ENCODE measurements around the gene ZSWIM5. TPM values are rescaled to one million over a fixed set of nuclear protein-coding genes. Genes with fewer than 3 reads are reported as not detected.

The ZSWIM5 gene
- total and polyA plus RNA-seq, 9 of the 15 experiments (the other 6 are each of a cell fraction or from before 2014, with no cell fraction given), result under 0.01 to 0.07 (median 0.03) TPM; not detected in 3

GRCh38 chr1:45012639-45013278 lies 193.6 kb downstream of the ZSWIM5 start (continued):
- TF ChIP-seq, protein P1, sequence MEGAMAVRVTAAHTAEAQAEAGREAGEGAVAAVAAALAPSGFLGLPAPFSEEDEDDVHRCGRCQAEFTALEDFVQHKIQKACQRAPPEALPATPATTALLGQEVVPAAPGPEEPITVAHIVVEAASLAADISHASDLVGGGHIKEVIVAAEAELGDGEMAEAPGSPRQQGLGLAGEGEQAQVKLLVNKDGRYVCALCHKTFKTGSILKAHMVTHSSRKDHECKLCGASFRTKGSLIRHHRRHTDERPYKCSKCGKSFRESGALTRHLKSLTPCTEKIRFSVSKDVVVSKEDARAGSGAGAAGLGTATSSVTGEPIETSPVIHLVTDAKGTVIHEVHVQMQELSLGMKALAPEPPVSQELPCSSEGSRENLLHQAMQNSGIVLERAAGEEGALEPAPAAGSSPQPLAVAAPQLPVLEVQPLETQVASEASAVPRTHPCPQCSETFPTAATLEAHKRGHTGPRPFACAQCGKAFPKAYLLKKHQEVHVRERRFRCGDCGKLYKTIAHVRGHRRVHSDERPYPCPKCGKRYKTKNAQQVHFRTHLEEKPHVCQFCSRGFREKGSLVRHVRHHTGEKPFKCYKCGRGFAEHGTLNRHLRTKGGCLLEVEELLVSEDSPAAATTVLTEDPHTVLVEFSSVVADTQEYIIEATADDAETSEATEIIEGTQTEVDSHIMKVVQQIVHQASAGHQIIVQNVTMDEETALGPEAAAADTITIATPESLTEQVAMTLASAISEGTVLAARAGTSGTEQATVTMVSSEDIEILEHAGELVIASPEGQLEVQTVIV (CRISPR knock-in tag; IDR thresholded peaks at IDR 0.05; ENCODE audit: borderline replicate concordance), result no peak
- TF ChIP-seq, protein P2, sequence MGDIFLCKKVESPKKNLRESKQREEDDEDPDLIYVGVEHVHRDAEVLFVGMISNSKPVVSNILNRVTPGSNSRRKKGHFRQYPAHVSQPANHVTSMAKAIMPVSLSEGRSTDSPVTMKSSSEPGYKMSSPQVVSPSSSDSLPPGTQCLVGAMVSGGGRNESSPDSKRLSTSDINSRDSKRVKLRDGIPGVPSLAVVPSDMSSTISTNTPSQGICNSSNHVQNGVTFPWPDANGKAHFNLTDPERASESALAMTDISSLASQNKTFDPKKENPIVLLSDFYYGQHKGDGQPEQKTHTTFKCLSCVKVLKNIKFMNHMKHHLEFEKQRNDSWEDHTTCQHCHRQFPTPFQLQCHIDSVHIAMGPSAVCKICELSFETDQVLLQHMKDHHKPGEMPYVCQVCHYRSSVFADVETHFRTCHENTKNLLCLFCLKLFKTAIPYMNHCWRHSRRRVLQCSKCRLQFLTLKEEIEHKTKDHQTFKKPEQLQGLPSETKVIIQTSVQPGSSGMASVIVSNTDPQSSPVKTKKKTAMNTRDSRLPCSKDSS (IDR thresholded peaks at IDR 0.05; ENCODE audit: low read depth, partially characterized antibody), result no peak
- peak; percentile 12 for TF ChIP-seq ZNF431 (CRISPR knock-in tag; IDR thresholded peaks at IDR 0.05)
- peak; percentile 78 for TF ChIP-seq ZNF24 (IDR thresholded peaks at IDR 0.05)
- peak; percentile 88 for TF ChIP-seq PKNOX1 (IDR thresholded peaks at IDR 0.05)
- 0 out of 2 replicates have a peak, but pooled peaks have one; percentile 52 for TF ChIP-seq ZBTB7A (IDR thresholded peaks at IDR 0.05; ENCODE audit: borderline replicate concordance, control insufficient read depth, low read depth, low read length)
- no peak for TF ChIP-seq ZNF121 (CRISPR knock-in tag; conservative IDR thresholded peaks at IDR 0.05)
- no peak for TF ChIP-seq MAFG (tag; conservative IDR thresholded peaks at IDR 0.05)
- peak; percentile 69 for TF ChIP-seq SAP30 (IDR thresholded peaks at IDR 0.05; ENCODE audit: borderline replicate concordance, insufficient read depth, low read depth, low read length, poor library complexity, severe bottlenecking)
- peak; percentile 70 for TF ChIP-seq MTA3 (IDR thresholded peaks at IDR 0.05; ENCODE audit: borderline replicate concordance)
- peak; percentile 90 for TF ChIP-seq CREM (IDR thresholded peaks at IDR 0.05; ENCODE audit: low read depth)
- TF ChIP-seq EP400 (IDR thresholded peaks at IDR 0.05), result peak; percentile 90
- no peak for TF ChIP-seq NFE2L1 (tag; IDR thresholded peaks at IDR 0.05; ENCODE audit: borderline replicate concordance, low read depth)
- TF ChIP-seq, protein P3, sequence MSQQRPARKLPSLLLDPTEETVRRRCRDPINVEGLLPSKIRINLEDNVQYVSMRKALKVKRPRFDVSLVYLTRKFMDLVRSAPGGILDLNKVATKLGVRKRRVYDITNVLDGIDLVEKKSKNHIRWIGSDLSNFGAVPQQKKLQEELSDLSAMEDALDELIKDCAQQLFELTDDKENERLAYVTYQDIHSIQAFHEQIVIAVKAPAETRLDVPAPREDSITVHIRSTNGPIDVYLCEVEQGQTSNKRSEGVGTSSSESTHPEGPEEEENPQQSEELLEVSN (IDR thresholded peaks at IDR 0.05; ENCODE audit: borderline replicate concordance in 1 of 2, extremely low read depth in 1 of 2, insufficient read depth in 1 of 2, insufficient read length in 1 of 2, low read depth in 1 of 2, low read length in 1 of 2, poor library complexity in 1 of 2, severe bottlenecking in 1 of 2), result peak in 1 of 2 experiments; percentile 92
- no peak for TF ChIP-seq CGGBP1 (CRISPR knock-in tag; IDR thresholded peaks at IDR 0.05)
- no peak for TF ChIP-seq ATF1 (CRISPR knock-in tag; IDR thresholded peaks at IDR 0.05)
- peak; percentile 73 for TF ChIP-seq ATF1 (tag; IDR thresholded peaks at IDR 0.05)
- no peak for TF ChIP-seq ZNF699 (CRISPR knock-in tag; IDR thresholded peaks at IDR 0.05; ENCODE audit: insufficient replicate concordance)
- TF ChIP-seq NFE2 (IDR thresholded peaks at IDR 0.05; ENCODE audit: low read depth), result peak; percentile 41; the same call in 1 of the 2 replicates
- TF ChIP-seq HMG20B (CRISPR knock-in tag; IDR thresholded peaks at IDR 0.05), result no peak
- no peak for TF ChIP-seq BMI1 (IDR thresholded peaks at IDR 0.05; ENCODE audit: low read length)
